Stimulated activated CD4-positive, alpha-beta T cell treated with anti-CD3 and anti-CD28 coated beads, Interleukin-15, amount 100 ng/mL, for 1 hour (primary cell): ENCODE results near the gene DYNC1I1.
"Not testable (repeated sequence)": the region's sequence is repeated elsewhere in the genome, so short reads cannot be mapped to it uniquely, and the experiment has no call there.

Experiments
- DNase-seq, 2 donors: peaks; one replicate each; pipeline ENCODE4 v3.0.0-alpha.2; 2020; ENCODE audit warnings: low read depth in 1 of 2, low spot score in 1 of 2

The DYNC1I1 gene

GRCh38 chr7:95906851-95907250 lies 134.5 kb downstream of the DYNC1I1 start:
- no peak for DNase-seq

GRCh38 chr7:95907337-95907736 lies 135.0 kb downstream of the DYNC1I1 start:
- DNase-seq, result no peak

GRCh38 chr7:95908499-95908898 lies 136.1 kb downstream of the DYNC1I1 start:
- no peak for DNase-seq

GRCh38 chr7:95910341-95910740 lies 138.0 kb downstream of the DYNC1I1 start:
- no peak for DNase-seq

- no peak for DNase-seq
These were observed 143.4 kb downstream of the DYNC1I1 start for GRCh38 chr7:95915731-95916130.

- peak; percentile 37 to 60 for DNase-seq
These were observed 144.4 kb downstream of the DYNC1I1 start for GRCh38 chr7:95916573-95917297.

- no peak for DNase-seq
These were observed 145.3 kb downstream of the DYNC1I1 start for GRCh38 chr7:95917634-95918033.

- no peak for DNase-seq
These were observed 147.2 kb downstream of the DYNC1I1 start for GRCh38 chr7:95919556-95919955.

- DNase-seq, result no peak
These were observed 149.2 kb downstream of the DYNC1I1 start for GRCh38 chr7:95921543-95921942.

- DNase-seq, result no peak
These were observed 149.8 kb downstream of the DYNC1I1 start for GRCh38 chr7:95922191-95922590.

- DNase-seq, result no peak
These were observed 152.9 kb downstream of the DYNC1I1 start for GRCh38 chr7:95925236-95925635.

- no peak for DNase-seq
These were observed 153.6 kb downstream of the DYNC1I1 start for GRCh38 chr7:95925971-95926370.

GRCh38 chr7:95927756-95928155 lies 155.4 kb downstream of the DYNC1I1 start:
- no peak for DNase-seq

- no peak for DNase-seq
These were observed 157.4 kb downstream of the DYNC1I1 start for GRCh38 chr7:95929710-95930280.

- DNase-seq, result no peak
These were observed 159.3 kb downstream of the DYNC1I1 start for GRCh38 chr7:95931460-95932232.

GRCh38 chr7:95933618-95934017 lies 161.3 kb downstream of the DYNC1I1 start:
- no peak for DNase-seq

- DNase-seq, result not testable (repeated sequence)
These were observed 172.5 kb downstream of the DYNC1I1 start for GRCh38 chr7:95944867-95945266.

GRCh38 chr7:95950698-95951097 lies 178.3 kb downstream of the DYNC1I1 start:
- DNase-seq, result no peak

GRCh38 chr7:95951531-95951930 lies 179.2 kb downstream of the DYNC1I1 start:
- DNase-seq, result no peak

GRCh38 chr7:95951997-95952795 lies 179.8 kb downstream of the DYNC1I1 start:
- DNase-seq, result no peak

GRCh38 chr7:95952851-95953250 lies 180.5 kb downstream of the DYNC1I1 start:
- no peak for DNase-seq
